Measurements from ENCODE around the gene AGO3. TPM values are rescaled to one million over a fixed set of nuclear protein-coding genes. Genes with fewer than 3 reads are reported as not detected.

The AGO3 gene
- total RNA-seq, 4 donors from 2014 or later = 21.2 to 47.8 (median 36.0) TPM

DNA sequence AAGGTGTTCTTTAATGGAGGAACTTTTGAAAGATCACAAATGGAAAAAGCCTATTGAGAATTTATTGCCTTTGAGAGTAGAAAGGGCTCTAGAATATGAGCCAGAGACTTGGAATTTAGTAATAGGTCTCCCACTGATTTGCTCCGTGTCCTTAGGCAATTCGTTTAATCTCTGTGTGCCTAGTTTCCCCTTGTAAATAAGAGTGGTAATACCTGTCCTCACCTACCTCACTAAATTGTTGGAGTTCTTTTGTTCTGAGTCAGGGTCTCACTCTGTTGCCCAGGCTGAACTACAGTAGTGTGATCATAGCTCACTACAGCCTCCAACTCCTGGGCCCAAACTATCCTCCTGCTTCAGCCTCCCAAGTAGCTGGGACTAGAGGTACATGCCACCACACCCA, 138.0 kb downstream of the AGO3 start:
- no peaks in the 10 kb centered on the region for H3K4me1 ChIP-seq
- DNase-seq = no peak
- intact Hi-C loops (cut with DNase I; ENCODE audit: low total_unique reads) = no loop called here
- H3K4me3 ChIP-seq = no peak overlapping the region
- no peaks in the 10 kb centered on the region for H3K9me3 ChIP-seq
- no peaks in the 10 kb centered on the region for H3K27me3 ChIP-seq
- no peak for TF ChIP-seq POLR2A (IDR thresholded peaks at IDR 0.05)
- no peaks in the 10 kb centered on the region for H3K36me3 ChIP-seq
- no peak overlapping the region for H3K27ac ChIP-seq

DNA sequence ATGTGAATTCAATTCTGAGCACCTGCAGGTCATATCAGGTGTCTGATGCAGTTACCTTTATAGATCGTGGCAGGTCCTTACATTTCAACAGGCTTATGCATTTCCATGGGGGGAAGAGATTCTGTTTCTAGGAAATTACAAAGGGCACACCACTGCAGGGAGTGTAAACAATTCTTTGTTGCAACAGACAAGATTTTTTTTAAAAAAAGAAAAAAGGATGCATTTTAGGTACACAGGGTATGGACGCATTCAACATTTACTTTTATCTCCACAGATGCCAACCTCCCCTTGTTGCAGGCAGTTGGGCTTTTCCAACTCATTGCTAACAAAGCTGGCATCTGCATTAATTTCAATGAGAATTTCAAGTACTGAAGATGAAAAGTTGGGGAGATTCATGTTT, 139.4 kb downstream of the AGO3 start:
- no peak overlapping the region for H3K4me3 ChIP-seq
- no peaks in the 10 kb centered on the region for H3K9me3 ChIP-seq
- H3K27ac ChIP-seq = no peak overlapping the region
- H3K4me1 ChIP-seq = no peaks in the 10 kb centered on the region
- no peaks in the 10 kb centered on the region for H3K36me3 ChIP-seq
- no peak for DNase-seq
- intact Hi-C loops (cut with DNase I; ENCODE audit: low total_unique reads) = no loop called here
- no peaks in the 10 kb centered on the region for H3K27me3 ChIP-seq
- TF ChIP-seq, protein P1, sequence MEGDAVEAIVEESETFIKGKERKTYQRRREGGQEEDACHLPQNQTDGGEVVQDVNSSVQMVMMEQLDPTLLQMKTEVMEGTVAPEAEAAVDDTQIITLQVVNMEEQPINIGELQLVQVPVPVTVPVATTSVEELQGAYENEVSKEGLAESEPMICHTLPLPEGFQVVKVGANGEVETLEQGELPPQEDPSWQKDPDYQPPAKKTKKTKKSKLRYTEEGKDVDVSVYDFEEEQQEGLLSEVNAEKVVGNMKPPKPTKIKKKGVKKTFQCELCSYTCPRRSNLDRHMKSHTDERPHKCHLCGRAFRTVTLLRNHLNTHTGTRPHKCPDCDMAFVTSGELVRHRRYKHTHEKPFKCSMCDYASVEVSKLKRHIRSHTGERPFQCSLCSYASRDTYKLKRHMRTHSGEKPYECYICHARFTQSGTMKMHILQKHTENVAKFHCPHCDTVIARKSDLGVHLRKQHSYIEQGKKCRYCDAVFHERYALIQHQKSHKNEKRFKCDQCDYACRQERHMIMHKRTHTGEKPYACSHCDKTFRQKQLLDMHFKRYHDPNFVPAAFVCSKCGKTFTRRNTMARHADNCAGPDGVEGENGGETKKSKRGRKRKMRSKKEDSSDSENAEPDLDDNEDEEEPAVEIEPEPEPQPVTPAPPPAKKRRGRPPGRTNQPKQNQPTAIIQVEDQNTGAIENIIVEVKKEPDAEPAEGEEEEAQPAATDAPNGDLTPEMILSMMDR (IDR thresholded peaks at IDR 0.05) = no peak
- no peak for TF ChIP-seq POLR2A (IDR thresholded peaks at IDR 0.05)

- Histone ChIP-seq H3K4me3 (no peak overlapping the region), H3K36me3 (no peaks in the 10 kb centered on the region), H3K27me3 (no peaks in the 10 kb centered on the region), H3K27ac (no peak overlapping the region), H3K9me3 (no peaks in the 10 kb centered on the region), H3K4me1 (no peaks in the 10 kb centered on the region)
- DNase-seq = no peak
- intact Hi-C loops (cut with DNase I; ENCODE audit: low total_unique reads) = no loop called here
- TF ChIP-seq POLR2A (IDR thresholded peaks at IDR 0.05) = no peak
- TF ChIP-seq, protein P1 (IDR thresholded peaks at IDR 0.05) = no peak
These were observed 146.2 kb downstream of the AGO3 start for GRCh38 chr1:36076979-36077573.

GRCh38 chr1:36080236-36080635, 149.3 kb downstream of the AGO3 start:
- Histone ChIP-seq H3K27ac (no peak overlapping the region), H3K36me3 (no peaks in the 10 kb centered on the region), H3K4me1 (no peaks in the 10 kb centered on the region), H3K4me3 (no peak overlapping the region), H3K9me3 (no peaks in the 10 kb centered on the region), H3K27me3 (no peaks in the 10 kb centered on the region)
- intact Hi-C loops (cut with DNase I; ENCODE audit: low total_unique reads) = no loop called here
- DNase-seq = no peak
- TF ChIP-seq POLR2A (IDR thresholded peaks at IDR 0.05) = no peak
- TF ChIP-seq, protein P1 (IDR thresholded peaks at IDR 0.05) = no peak

DNA sequence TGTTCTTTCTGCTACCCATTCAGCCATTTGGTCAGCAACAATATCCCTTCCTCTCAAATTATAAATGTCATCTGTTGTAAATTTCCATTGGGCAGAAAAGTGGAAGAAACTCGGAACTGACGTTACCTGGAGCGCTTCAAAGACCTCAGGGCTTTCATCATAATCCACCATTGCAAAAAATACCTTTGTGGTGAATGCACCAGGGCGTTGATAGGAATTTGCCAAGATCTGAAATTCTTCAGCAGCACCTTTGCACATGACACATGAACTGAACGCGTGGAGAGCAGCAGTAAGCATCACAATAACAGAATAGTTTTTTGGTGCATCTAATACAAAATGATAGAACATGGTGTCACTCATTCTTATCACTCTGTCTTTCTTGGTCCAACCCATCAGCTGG, 149.9 kb downstream of the AGO3 start:
- Histone ChIP-seq H3K4me3 (no peak overlapping the region), H3K27ac (no peak overlapping the region), H3K4me1 (no peaks in the 10 kb centered on the region), H3K27me3 (no peaks in the 10 kb centered on the region), H3K9me3 (no peaks in the 10 kb centered on the region), H3K36me3 (no peaks in the 10 kb centered on the region)
- DNase-seq = no peak
- intact Hi-C loops (cut with DNase I; ENCODE audit: low total_unique reads) = no loop called here
- TF ChIP-seq, protein P1 (IDR thresholded peaks at IDR 0.05) = no peak
- no peak for TF ChIP-seq POLR2A (IDR thresholded peaks at IDR 0.05)

Data from uterus (tissue), 4 donors.